ENCODE measurements around the gene YWHAB.

DNA sequence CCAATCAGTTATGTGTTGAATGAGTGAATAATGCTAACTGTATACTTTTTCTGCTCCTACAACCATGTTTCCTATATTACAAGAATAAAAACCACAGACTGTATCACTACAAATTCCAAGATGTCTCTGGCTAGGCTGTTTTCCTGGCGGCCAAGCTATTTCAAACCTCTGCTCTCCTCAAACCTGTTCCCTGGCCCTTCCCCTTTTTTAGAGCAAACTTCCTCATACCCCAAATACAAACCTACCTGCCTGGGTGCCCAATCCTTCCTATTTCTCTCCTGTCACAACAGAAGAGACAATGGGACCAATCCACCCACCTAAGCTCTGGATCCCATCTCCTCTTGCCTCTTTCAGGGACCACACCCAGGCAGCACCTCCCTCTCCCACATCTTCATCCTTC lies 67.2 kb downstream of the YWHAB start:
- TF ChIP-seq POLR2A (IDR thresholded peaks at IDR 0.05) (no peak), POLR2AphosphoS5 (IDR thresholded peaks at IDR 0.05) (no peak)
- TF ChIP-seq, protein P1, sequence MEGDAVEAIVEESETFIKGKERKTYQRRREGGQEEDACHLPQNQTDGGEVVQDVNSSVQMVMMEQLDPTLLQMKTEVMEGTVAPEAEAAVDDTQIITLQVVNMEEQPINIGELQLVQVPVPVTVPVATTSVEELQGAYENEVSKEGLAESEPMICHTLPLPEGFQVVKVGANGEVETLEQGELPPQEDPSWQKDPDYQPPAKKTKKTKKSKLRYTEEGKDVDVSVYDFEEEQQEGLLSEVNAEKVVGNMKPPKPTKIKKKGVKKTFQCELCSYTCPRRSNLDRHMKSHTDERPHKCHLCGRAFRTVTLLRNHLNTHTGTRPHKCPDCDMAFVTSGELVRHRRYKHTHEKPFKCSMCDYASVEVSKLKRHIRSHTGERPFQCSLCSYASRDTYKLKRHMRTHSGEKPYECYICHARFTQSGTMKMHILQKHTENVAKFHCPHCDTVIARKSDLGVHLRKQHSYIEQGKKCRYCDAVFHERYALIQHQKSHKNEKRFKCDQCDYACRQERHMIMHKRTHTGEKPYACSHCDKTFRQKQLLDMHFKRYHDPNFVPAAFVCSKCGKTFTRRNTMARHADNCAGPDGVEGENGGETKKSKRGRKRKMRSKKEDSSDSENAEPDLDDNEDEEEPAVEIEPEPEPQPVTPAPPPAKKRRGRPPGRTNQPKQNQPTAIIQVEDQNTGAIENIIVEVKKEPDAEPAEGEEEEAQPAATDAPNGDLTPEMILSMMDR (IDR thresholded peaks at IDR 0.05 in 8 of 11, conservative IDR thresholded peaks at IDR 0.05 in 3 of 11): no peak

All from spleen (tissue), 7 donors.